DMS153 treated with DMSO at 0.1 percent for 48 hours (cell line): ENCODE measurements around the gene CNOT4.

Experiments
- DNase-seq: peaks from one replicate; lab custom pipeline; 2025; ENCODE audit not compliant: unreplicated experiment; lab: John Stamatoyannopoulos, UW

CNOT4 gene

DNA sequence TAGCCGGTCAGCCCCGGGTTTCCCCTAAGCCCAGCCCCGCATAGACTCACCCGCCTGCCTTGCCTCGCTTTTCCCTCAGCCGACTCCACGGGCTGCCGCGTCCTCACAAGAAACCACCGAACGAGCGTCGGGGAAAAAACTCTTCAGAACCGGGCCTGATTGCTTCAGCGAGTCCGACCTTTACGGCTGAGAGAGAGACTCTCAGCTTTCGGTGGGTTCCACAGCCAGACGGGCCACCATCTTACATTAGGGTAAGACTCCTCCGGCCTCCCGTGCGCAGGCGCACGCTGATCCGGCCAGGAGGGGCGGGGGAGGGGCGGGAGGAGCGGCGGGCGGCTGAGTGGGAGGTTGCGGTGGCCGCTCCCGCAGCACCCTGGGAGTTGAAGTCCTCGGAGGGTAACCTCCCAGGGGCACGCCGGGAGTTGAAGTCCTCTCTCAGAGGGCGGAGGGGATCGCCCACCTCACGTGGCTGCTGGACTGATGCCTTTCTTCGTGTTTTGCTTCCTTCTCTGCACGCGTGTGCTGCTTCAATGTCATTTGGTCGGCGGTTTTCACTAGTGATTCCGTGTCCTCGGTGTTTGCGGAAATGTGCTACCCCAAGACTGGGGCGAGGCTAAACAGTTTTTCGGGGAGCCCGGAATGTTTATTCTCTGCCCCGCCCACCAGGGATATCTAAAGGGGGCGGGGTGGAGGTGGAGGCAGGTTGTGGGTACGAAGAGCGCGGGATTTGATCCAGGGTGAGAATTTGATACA, at the start of gene CNOT4:
TSS of gene CNOT4 (minus strand) at position 264 of the 753 bp plus-strand sequence. CDS start 71,771 bp downstream, outside the sequence.
- peak; percentile 88 for DNase-seq

DNA sequence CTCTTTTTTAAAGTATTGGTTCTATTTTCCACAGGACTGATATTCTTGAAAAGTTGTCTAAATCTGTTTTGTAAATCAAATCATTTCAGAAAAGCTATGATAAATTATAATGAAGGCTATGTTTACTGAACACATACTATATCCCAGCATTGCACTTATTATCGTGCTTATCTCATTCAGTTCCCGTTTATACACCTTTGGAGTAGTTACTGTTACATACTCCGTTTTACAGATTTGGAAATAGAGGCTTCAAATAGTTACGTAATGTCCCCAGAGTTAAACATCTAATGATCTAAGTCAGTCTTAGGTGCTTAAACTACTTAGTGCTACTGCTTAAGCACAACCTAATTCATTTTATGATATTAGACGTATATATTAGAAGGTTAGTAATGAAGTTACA, 49.0 kb upstream of the CNOT4 start:
- no peak for DNase-seq

GRCh38 chr7:135558337-135558767, 48.5 kb upstream of the CNOT4 start:
- no peak for DNase-seq

DNA sequence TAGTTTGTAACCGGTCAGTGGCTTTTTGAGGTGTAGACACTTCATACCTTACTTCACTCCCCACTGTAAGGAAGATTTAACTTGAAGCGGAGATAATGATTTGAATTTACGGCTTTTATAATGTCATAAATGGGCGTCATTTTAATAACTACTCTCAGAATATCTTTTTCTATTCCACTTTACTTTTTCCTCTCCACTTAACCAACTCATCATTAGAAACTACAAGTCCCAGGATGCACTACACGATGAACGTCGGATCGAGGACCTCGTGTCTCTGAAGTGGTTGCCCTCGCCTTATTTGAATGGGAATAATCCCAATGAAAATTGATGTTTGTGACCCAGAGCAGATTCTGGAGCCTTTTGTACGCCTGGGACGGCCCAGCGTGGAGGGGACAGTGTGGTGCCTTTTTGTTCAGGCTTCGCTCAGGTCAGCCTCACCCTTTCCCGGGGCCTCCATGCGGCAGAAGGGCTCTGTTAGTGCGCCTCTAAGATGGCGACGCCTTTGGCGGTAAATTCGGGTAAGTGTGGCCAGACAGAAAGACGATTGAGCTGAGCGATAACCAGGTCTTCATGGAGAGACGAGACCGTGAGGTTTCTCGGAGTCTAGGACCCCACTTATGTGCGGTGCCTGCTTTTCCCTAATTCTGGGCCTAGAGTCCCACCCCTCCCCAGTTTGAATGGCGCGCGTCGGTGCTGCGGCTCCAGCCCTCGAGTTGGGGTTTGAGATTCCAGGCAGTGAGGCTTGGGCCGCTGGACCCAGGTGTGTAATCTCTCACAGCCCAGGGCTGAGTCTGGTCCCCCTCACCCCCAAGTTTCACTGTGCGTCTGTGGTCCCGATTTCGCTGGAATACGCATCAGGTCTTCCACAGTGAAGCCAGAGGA, 47.8 kb upstream of the CNOT4 start, which contains the start of gene NUP205:
TSS of gene NUP205 (plus strand) at position 463 of the 882 bp plus-strand sequence. CDS start at position 491, 28 bp downstream.
- peak; percentile 78 for DNase-seq

GRCh38 chr7:135553346-135553745, 43.4 kb upstream of the CNOT4 start:
- no peak for DNase-seq

DNA sequence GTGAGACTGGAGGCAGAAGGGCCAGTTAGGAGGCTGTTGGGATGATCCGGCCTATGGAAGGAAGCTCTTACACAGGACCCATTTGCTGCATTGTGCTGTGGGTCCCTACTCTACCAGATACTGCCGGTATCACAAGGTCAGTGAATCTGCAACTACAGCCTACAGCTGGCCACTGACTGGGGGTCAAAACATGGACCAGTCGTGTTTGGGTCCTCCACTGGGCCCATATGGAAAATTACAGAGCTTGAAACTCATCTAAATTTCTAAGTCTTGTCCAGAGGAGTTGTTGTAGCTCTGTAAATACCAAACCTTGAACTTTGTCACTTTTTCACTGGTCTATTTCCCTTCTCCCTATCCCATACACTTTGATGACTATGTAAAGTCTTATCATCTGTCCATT, 42.2 kb upstream of the CNOT4 start:
- DNase-seq = no peak

DNA sequence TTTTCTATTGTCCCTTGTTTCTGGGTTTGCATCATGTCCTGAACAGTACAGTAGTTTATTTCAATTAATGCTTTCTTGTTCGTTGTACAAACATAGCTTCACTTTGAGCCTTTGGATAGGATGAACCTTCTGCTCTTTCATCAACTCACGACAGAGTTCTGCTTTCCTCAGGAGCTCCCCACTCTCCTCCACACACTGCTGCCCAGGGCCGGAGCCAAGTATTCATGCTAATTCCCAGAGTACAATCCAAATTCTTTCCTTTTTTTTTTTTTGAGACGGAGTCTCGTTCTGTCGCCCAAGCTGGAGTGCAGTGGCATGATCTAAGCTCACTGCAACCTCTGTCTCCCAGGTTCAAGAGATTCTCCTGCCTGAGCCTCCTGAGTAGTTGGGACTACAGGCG, 40.3 kb upstream of the CNOT4 start:
- no peak for DNase-seq

- DNase-seq = no peak
These were observed 31.1 kb upstream of the CNOT4 start for GRCh38 chr7:135541029-135541428.

DNA sequence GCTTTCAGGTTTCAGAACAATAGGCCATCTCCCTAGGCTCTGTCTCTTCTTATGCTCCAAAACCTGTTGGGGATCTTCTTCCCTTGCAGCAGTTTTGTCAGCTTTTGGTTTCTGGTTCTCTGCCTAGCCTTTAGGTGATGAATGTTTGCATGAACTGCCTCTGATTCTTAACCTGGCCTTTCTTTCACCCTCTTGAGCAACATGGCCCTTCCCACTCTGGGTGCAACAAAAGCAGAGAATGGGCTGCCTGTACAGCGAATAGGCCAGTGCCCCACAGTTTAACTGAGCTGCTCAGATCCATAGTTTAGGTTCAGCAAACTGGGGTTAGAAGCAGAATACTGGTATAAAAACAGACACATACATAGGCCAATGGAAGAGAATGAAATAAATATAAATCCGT, 29.7 kb upstream of the CNOT4 start:
- DNase-seq = no peak

DNA sequence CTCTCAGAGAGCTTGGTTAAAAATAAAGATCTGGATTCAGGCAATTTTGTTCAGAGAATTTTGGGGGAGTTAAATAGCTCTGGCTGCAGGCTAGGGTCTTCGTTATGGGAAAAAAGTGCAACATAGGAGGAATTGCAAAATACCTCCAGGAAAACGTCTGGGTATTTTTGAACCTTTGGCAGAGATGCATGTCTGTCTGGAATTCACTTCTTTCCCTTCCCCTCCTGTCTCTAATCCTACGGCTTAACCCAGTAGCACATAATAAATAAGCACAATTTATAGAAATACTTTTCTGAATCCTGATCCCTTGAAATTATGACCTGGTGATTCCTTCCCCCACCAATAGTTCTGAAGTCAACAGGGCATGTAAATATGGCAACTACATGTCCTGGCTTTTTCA, 28.5 kb upstream of the CNOT4 start:
- DNase-seq = no peak

GRCh38 chr7:135537905-135538304, 28.0 kb upstream of the CNOT4 start:
- DNase-seq = no peak

DNA sequence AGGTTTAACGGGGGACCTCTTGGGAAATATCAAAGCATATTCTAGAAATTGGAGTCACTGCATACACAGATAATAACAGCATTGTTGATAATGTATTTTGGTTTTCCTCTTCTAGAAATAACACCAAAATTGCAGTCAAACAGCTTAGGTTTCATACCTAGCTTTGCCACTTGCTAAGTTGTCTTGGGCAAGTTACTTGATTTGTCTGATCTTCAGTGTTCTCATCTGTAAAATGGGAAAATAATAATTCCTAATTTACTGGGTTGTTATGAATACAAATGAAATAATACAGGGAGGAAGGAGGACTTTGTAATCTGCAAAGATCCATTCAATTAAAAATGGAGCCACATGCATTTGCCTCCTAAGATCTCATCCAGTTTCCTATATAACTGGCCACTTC, 27.6 kb upstream of the CNOT4 start:
- DNase-seq = no peak

- no peak for DNase-seq
These were observed 26.2 kb upstream of the CNOT4 start for GRCh38 chr7:135536150-135536549.

DNA sequence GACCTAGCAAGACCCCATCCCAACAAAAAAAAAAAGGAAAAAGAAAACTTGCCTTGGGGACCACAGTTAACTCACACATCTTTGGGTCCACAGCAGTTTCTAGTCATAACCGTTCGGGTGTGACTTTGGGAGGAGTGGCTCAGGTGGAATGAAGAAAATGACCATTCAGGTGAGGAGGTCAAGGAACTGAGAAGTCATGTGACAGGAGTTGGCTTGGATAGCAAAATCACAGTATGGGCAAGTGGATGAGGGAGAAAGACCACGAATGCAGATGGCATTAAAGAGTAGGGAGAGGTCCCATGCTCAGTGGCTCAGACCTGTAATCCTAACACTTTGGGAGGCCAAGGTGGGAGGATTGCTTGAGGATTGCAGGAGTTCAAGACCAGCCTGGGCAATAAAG, 17.1 kb upstream of the CNOT4 start:
- DNase-seq = no peak

DNA sequence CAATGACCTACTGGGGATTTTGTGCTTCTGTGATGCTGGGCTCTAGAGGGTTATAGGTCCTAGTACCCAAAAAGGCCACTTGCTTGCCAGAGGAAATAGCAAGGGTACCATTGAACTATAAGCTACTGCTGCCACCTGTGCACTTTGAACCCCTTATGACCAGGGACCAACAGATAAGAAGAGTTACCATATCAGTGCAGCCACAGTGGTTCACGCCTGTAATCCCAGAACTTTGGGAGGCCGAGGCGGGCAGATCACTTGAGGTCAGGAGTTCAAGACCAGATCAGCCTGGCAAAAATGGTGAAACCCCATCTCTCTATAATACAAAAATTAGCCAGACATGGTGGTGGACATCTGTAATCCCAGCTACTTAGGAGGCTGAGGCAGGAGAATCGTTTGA, 15.5 kb upstream of the CNOT4 start:
- DNase-seq = no peak

DNA sequence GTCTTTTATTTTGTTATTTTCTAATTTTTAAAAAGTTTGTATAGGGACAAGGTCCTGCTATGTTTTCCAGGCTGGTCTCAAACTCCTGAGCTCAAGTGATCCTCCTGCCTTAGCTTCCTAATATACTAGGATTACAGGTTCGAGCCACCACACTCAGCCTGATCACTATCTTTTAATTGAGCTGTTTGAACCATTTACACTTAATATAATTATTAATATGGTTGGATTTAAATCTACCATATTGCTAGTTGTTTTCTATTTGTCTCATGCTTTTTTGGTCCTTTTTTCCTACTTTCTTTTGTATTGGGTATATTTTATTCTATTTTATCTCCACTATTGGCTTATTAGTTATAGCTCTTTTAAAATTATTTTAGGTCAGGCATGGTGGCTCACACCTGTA, 13.2 kb upstream of the CNOT4 start:
- DNase-seq = no peak

- no peak for DNase-seq
These were observed 12.6 kb upstream of the CNOT4 start for GRCh38 chr7:135522509-135522908.

- no peak for DNase-seq
These were observed 10.0 kb upstream of the CNOT4 start for GRCh38 chr7:135519871-135520270.

GRCh38 chr7:135519233-135519688, 9.4 kb upstream of the CNOT4 start:
- DNase-seq = no peak

GRCh38 chr7:135518748-135519147, 8.8 kb upstream of the CNOT4 start:
- DNase-seq = no peak

DNA sequence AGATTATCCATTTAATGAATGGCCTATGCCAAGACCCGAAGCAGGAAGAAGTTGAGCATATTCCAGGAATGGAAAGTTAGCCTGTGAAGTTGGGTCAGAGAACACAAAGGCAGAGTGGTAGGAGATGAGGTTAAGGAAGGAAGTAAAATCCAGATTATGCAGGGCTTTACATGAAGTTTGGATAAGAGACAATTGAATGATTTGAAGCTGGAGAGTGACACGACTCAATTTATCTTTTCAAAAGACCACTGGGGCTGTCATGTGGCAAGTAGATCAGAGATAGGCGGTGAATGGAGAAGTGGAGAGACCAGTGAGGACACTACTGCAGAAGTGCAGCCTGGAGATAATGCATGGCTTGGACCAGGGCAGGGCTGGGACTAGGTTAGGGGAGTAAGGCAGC, 7.2 kb upstream of the CNOT4 start:
- no peak for DNase-seq

GRCh38 chr7:135514856-135515255, 5.0 kb upstream of the CNOT4 start:
- DNase-seq = no peak
